ENCODE results near the gene OR56A5. TPM values are rescaled to one million over a fixed set of nuclear protein-coding genes. Genes with fewer than 3 reads are reported as not detected.

The OR56A5 gene, protein sequence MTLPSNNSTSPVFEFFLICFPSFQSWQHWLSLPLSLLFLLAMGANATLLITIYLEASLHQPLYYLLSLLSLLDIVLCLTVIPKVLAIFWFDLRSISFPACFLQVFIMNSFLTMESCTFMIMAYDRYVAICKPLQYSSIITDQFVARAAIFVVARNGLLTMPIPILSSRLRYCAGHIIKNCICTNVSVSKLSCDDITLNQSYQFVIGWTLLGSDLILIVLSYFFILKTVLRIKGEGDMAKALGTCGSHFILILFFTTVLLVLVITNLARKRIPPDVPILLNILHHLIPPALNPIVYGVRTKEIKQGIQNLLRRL
- not detected in 2 replicates for total RNA-seq

DNA sequence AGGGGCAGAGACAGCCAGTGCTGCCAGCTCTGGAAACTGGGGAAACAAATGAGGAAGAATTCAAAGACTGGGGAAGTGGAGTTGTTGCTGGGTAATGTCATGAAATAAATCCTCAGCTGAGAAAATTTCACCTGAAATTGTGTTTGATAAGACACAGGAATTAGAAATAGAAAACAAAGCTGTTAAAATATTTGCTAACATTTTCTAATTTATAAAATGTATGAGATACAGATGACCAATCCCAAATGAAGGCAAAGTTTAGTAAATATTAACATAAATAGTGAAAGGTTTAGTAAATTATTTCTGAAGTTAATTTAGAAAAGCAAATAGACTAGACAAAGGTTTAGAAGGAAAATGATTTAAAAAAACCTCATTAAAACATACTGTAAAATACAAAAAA lies at the start of gene OR56A5:
OR56A5 (minus strand) TSS at position 101 of the 400 bp plus-strand sequence; CDS start at position 101, 0 bp downstream.
- Histone ChIP-seq H3K27me3 (ENCODE audit: insufficient read depth, low read length) (no peaks in the 10 kb centered on the region), H2AFZ (ENCODE audit: low read length) (no peak within 1 kb of the TSS), H3K4me1 (ENCODE audit: insufficient read depth, low read length) (no peaks in the 10 kb centered on the region), H3K27ac (ENCODE audit: low read depth, low read length) (no peak within 1 kb of the TSS), H3K79me2 (ENCODE audit: insufficient read depth, low read length) (no peaks in the 10 kb centered on the region), H3K9me3 (ENCODE audit: low read depth, low read length) (no peaks in the 10 kb centered on the region), H3K4me3 (ENCODE audit: insufficient read depth, low read length) (no peak within 1 kb of the TSS), H3K36me3 (ENCODE audit: insufficient read depth, low read length) (no peaks in the 10 kb centered on the region), H3K4me2 (ENCODE audit: insufficient read depth, low read length) (no peak within 1 kb of the TSS), H4K20me1 (ENCODE audit: insufficient read depth, low read length) (no peaks in the 10 kb centered on the region)
- DNase-seq (ENCODE audit: insufficient read length, low spot score, missing footprints): no peak
- TF ChIP-seq, protein P1, sequence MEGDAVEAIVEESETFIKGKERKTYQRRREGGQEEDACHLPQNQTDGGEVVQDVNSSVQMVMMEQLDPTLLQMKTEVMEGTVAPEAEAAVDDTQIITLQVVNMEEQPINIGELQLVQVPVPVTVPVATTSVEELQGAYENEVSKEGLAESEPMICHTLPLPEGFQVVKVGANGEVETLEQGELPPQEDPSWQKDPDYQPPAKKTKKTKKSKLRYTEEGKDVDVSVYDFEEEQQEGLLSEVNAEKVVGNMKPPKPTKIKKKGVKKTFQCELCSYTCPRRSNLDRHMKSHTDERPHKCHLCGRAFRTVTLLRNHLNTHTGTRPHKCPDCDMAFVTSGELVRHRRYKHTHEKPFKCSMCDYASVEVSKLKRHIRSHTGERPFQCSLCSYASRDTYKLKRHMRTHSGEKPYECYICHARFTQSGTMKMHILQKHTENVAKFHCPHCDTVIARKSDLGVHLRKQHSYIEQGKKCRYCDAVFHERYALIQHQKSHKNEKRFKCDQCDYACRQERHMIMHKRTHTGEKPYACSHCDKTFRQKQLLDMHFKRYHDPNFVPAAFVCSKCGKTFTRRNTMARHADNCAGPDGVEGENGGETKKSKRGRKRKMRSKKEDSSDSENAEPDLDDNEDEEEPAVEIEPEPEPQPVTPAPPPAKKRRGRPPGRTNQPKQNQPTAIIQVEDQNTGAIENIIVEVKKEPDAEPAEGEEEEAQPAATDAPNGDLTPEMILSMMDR (IDR thresholded peaks at IDR 0.05; ENCODE audit: extremely low read depth, low read depth, low read length): no peak

DNA sequence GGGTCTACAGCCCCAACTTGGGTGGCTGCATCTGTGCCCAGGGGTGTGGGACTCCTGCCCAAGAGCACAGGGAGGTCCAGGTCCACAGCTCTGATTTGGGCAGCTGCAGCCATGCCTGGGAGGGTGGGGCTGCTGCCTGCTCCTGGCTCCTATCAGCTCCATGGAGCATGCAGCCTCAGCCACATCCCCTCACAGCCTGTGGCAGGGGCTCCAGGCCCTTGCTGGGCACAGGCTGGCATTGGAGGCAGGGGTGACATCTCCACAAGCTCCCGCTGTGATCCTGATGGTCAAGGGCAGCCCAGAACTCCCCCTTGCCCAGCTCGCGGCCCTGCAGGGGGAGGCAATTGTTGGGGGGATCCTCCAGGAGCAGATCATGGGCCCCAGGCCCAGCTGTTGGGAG lies 44.7 kb upstream of the OR56A5 start:
- Histone ChIP-seq H3K36me3 (ENCODE audit: insufficient read depth, low read length) (no peaks in the 10 kb centered on the region), H3K4me3 (ENCODE audit: insufficient read depth, low read length) (no peak overlapping the region), H4K20me1 (ENCODE audit: insufficient read depth, low read length) (no peaks in the 10 kb centered on the region), H3K9me3 (ENCODE audit: low read depth, low read length) (no peaks in the 10 kb centered on the region), H3K27me3 (ENCODE audit: insufficient read depth, low read length) (no peaks in the 10 kb centered on the region), H3K79me2 (ENCODE audit: insufficient read depth, low read length) (no peaks in the 10 kb centered on the region), H3K4me2 (ENCODE audit: insufficient read depth, low read length) (no peak overlapping the region), H2AFZ (ENCODE audit: low read length) (no peak overlapping the region), H3K27ac (ENCODE audit: low read depth, low read length) (no peak overlapping the region), H3K4me1 (ENCODE audit: insufficient read depth, low read length) (no peaks in the 10 kb centered on the region)
- TF ChIP-seq, protein P1 (IDR thresholded peaks at IDR 0.05; ENCODE audit: extremely low read depth, low read depth, low read length): no peak
- DNase-seq (ENCODE audit: insufficient read length, low spot score, missing footprints): no peak

DNA sequence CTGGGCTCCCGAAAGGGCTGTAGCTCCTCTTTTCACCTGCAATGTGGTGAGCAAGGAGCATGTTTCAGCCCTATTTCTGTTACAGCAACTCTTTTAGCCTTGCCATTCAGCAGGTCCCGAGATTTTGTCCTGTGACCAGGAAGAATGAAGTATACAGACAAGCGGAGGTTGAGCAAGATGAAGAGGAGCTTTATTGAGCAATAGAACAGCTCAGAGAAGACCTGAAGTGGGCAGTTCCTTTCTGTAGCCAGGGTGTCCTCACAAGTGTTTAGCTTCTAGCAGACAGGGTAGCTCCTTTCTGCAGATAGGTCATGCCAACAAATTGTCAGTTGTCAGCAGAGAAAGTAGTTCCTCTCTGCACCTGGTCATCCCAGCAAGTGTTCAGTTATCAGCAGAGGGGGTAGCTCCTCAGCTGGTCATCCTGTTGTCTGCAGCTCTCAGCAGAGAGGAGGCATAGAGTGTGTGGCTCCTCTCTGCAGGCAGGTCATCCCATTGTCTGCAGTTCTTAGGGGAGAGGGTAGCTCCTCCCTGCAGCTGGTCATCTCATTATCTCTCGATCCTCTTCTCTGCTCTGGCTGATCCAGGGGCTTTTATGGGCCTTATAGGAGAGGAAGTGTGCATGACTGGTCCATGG lies 43.9 kb upstream of the OR56A5 start:
- no peaks in the 10 kb centered on the region for H3K27me3 ChIP-seq (ENCODE audit: insufficient read depth, low read length)
- no peak overlapping the region for H2AFZ ChIP-seq (ENCODE audit: low read length)
- H3K4me2 ChIP-seq (ENCODE audit: insufficient read depth, low read length): no peak overlapping the region
- H3K79me2 ChIP-seq (ENCODE audit: insufficient read depth, low read length): no peaks in the 10 kb centered on the region
- H3K4me3 ChIP-seq (ENCODE audit: insufficient read depth, low read length): no peak overlapping the region
- no peaks in the 10 kb centered on the region for H4K20me1 ChIP-seq (ENCODE audit: insufficient read depth, low read length)
- no peak for DNase-seq (ENCODE audit: insufficient read length, low spot score, missing footprints)
- no peaks in the 10 kb centered on the region for H3K9me3 ChIP-seq (ENCODE audit: low read depth, low read length)
- no peak overlapping the region for H3K27ac ChIP-seq (ENCODE audit: low read depth, low read length)
- TF ChIP-seq, protein P1 (IDR thresholded peaks at IDR 0.05; ENCODE audit: extremely low read depth, low read depth, low read length): no peak
- no peaks in the 10 kb centered on the region for H3K36me3 ChIP-seq (ENCODE audit: insufficient read depth, low read length)
- no peaks in the 10 kb centered on the region for H3K4me1 ChIP-seq (ENCODE audit: insufficient read depth, low read length)

DNA sequence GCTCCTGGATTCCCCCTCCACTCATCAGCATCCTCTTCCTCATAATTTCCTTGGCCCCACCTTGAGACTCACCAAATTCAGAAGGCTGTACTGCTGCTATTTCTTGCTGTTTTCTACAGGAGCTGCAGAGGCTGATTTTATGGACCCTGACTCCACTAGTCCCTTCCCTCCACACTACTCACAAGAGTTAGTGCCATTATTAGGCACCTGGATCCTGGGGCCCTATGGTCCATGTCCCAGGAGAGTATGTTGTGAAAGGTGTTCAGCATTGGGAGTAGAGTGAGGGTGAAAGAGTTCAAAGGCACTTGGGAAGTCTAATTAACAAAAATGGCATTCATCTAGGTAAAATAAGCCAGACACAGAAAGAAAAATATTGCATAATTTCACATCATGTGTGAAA lies 38.6 kb upstream of the OR56A5 start, which contains the start of gene OR56A4:
OR56A4 (minus strand) TSS at position 101 of the 400 bp plus-strand sequence. CDS start 3,954 bp downstream, outside the sequence.
- H3K79me2 ChIP-seq (ENCODE audit: insufficient read depth, low read length): no peaks in the 10 kb centered on the region
- no peaks in the 10 kb centered on the region for H3K36me3 ChIP-seq (ENCODE audit: insufficient read depth, low read length)
- H2AFZ ChIP-seq (ENCODE audit: low read length): no peak within 1 kb of the TSS
- no peaks in the 10 kb centered on the region for H3K9me3 ChIP-seq (ENCODE audit: low read depth, low read length)
- DNase-seq (ENCODE audit: insufficient read length, low spot score, missing footprints): no peak
- no peak within 1 kb of the TSS for H3K27ac ChIP-seq (ENCODE audit: low read depth, low read length)
- no peaks in the 10 kb centered on the region for H3K4me1 ChIP-seq (ENCODE audit: insufficient read depth, low read length)
- TF ChIP-seq, protein P1 (IDR thresholded peaks at IDR 0.05; ENCODE audit: extremely low read depth, low read depth, low read length): no peak
- no peaks in the 10 kb centered on the region for H4K20me1 ChIP-seq (ENCODE audit: insufficient read depth, low read length)
- H3K4me3 ChIP-seq (ENCODE audit: insufficient read depth, low read length): no peak within 1 kb of the TSS
- H3K27me3 ChIP-seq (ENCODE audit: insufficient read depth, low read length): no peaks in the 10 kb centered on the region
- no peak within 1 kb of the TSS for H3K4me2 ChIP-seq (ENCODE audit: insufficient read depth, low read length)

All from osteoblast (primary cell).